K562 (cell line): ENCODE data around the gene IGFALS. TPM values are rescaled to one million over a fixed set of nuclear protein-coding genes. Genes with fewer than 3 reads are reported as not detected.

Experiments used
- BRD4 ChIP-seq: fragments of 200-600 bp; sonication (generic); IDR thresholded peaks from 2 replicates; pipeline ENCODE4 v1.6.1; 2017; ENCODE audit warnings: inconsistent platforms
- ELF4 ChIP-seq: fragments of 450-650 bp; formaldehyde crosslinking; IDR thresholded peaks from 2 replicates; pipeline ENCODE4 v1.4.0; 2022; ENCODE audit warnings: missing genetic modification characterization
- ETV6 ChIP-seq, 3 experiments: fragments of 150-350 bp in 1 of 3; sonication (generic) in 1 of 3; formaldehyde crosslinking in 1 of 3; IDR thresholded peaks; 2 replicates each; pipeline versions ENCODE4 v1.6.1 to v1.8.0; 2014 to 2022; ENCODE audit warnings: borderline replicate concordance in 2 of 3, low read depth in 2 of 3, antibody characterized with exemption in 1 of 3, low read length in 1 of 3, mild to moderate bottlenecking in 1 of 3, missing genetic modification reagents in 1 of 3
- EZH2 ChIP-seq: IDR thresholded peaks from 2 replicates; pipeline ENCODE4 v1.6.1; 2012; ENCODE audit warnings: low read depth, mild to moderate bottlenecking, inconsistent platforms, low read length, borderline replicate concordance
- MCM5 ChIP-seq: fragments of 450-650 bp; IDR thresholded peaks from 2 replicates; pipeline ENCODE4 v1.6.1; 2016; ENCODE audit warnings: low read depth
- MEF2D ChIP-seq: conservative IDR thresholded peaks from 2 replicates; pipeline ENCODE4 v1.6.1; 2016; ENCODE audit warnings: low read depth, missing genetic modification characterization, missing compliant biosample characterization
- NCOA2 ChIP-seq, 2 experiments: fragments of 450-650 bp; IDR thresholded peaks; 2 replicates each; pipeline ENCODE4 v1.6.1; 2018; ENCODE audit warnings: mild to moderate bottlenecking in 2 of 2, moderate library complexity in 1 of 2; ENCODE audit not compliant: partially characterized antibody in 2 of 2
- NELFE ChIP-seq: IDR thresholded peaks from 2 replicates; pipeline ENCODE4 v1.6.1; 2011; ENCODE audit warnings: mild to moderate bottlenecking; ENCODE audit not compliant: insufficient read depth, insufficient read length
- NR2C1 ChIP-seq, 2 experiments: fragments of 450-650 bp; IDR thresholded peaks; 2 replicates each; pipeline ENCODE4 v1.6.1; 2017; ENCODE audit warnings: mild to moderate bottlenecking in 2 of 2, antibody characterized with exemption in 1 of 2, inconsistent platforms in 1 of 2, missing compliant biosample characterization in 1 of 2, missing genetic modification characterization in 1 of 2
- NRF1 ChIP-seq, 2 experiments: fragments of 450-650 bp; IDR thresholded peaks in 1 of 2; conservative IDR thresholded peaks in 1 of 2; 2 replicates each; pipeline ENCODE4 v1.6.1; 2014; ENCODE audit warnings: mild to moderate bottlenecking in 2 of 2
- POLR2A ChIP-seq: fragments of 450-650 bp; conservative IDR thresholded peaks from 2 replicates; pipeline ENCODE4 v1.6.1; 2016
- POLR2B ChIP-seq: fragments of 450-650 bp; IDR thresholded peaks from 2 replicates; pipeline ENCODE4 v1.6.1; 2018; ENCODE audit warnings: low read depth; ENCODE audit not compliant: partially characterized antibody
- PRPF4 ChIP-seq: fragments of 200-400 bp; formaldehyde crosslinking; IDR thresholded peaks from one replicate; pipeline ENCODE4 v1.6.1; 2017; ENCODE audit warnings: low read length, low read depth, mild to moderate bottlenecking; ENCODE audit not compliant: insufficient read depth, poor library complexity, severe bottlenecking
- RAD21 ChIP-seq, 2 experiments: fragments of 250-450 bp in 1 of 2; fragments of 450-650 bp in 1 of 2; sonication (Bioruptor Pico) in 1 of 2; formaldehyde crosslinking in 1 of 2; IDR thresholded peaks in 1 of 2; conservative IDR thresholded peaks in 1 of 2; 2 replicates each; pipeline versions ENCODE4 v1.4.0 to v1.8.0; 2020 to 2022; ENCODE audit warnings: mild to moderate bottlenecking in 2 of 2, moderate library complexity in 1 of 2
- RBM17 ChIP-seq: fragments of 200-400 bp; formaldehyde crosslinking; IDR thresholded peaks from 2 replicates; pipeline ENCODE4 v1.6.1; 2017; ENCODE audit warnings: low read depth, mild to moderate bottlenecking, low read length, borderline replicate concordance
- SRSF9 ChIP-seq: fragments of 200-400 bp; formaldehyde crosslinking; IDR thresholded peaks from 2 replicates; pipeline ENCODE4 v1.6.1; 2017; ENCODE audit warnings: low read depth, low read length, borderline replicate concordance
- ZFP36 ChIP-seq: fragments of 150-350 bp; IDR thresholded peaks from 2 replicates; pipeline ENCODE4 v1.6.1; 2018; ENCODE audit warnings: low read length, low read depth; ENCODE audit not compliant: partially characterized antibody
- ZKSCAN8 ChIP-seq: fragments of 200-800 bp; sonication (Bioruptor generic); IDR thresholded peaks from 2 replicates; pipeline ENCODE4 v1.6.1; 2016; ENCODE audit warnings: missing genetic modification characterization, missing compliant biosample characterization
- ZNF146 ChIP-seq: IDR thresholded peaks from one replicate; pipeline ENCODE4 v1.6.1; 2018; ENCODE audit warnings: missing compliant biosample characterization; ENCODE audit not compliant: unreplicated experiment
- ZNF354B ChIP-seq: fragments of 250-450 bp; sonication (Bioruptor Pico); IDR thresholded peaks from 2 replicates; pipeline ENCODE4 v1.4.0; 2020
- ZNF444 ChIP-seq: fragments of 250-450 bp; sonication (Bioruptor Pico); IDR thresholded peaks from 2 replicates; pipeline ENCODE4 v1.4.0; 2020; ENCODE audit warnings: mild to moderate bottlenecking, moderate library complexity
- polyA plus RNA-seq, 8 experiments: library from polyadenylated mRNA; depleted of rRNA in 4 of 8; stranded (reverse) in 5 of 8; unstranded in 3 of 8; fragments of >200 nt; fragmentation: Nextera tagmentation in 2 of 8; fragmentation: Illumina TruSeq in 1 of 8; extraction: Ambion mirVana in 2 of 8; extraction: Trizol in 1 of 8; gene quantifications; 2 replicates each; pipeline versions ENCODE4 v1.2.1 to v1.2.3, GENCODE V29; 2011 to 2014; ENCODE audit warnings: inconsistent platforms in 1 of 8, missing spikeins in 1 of 8
- total RNA-seq, 7 experiments: library from RNA; depleted of rRNA in 6 of 7; stranded (reverse); fragments of >200 nt in 6 of 7; fragmentation: Illumina TruSeq in 2 of 7; extraction: Trizol in 2 of 7; gene quantifications; 2 replicates each; pipeline versions ENCODE4 v1.2.1 to v1.2.3, GENCODE V29; 2011 to 2021; ENCODE audit warnings: low replicate concordance in 1 of 7
- TF ChIP-seq, protein P1 (sequence below): fragments of 250-450 bp; sonication (Bioruptor Pico); IDR thresholded peaks from 2 replicates; pipeline ENCODE4 v1.4.0; 2020
- TF ChIP-seq, protein P2 (sequence below): fragments of 250-450 bp; sonication (Bioruptor Pico); IDR thresholded peaks from 2 replicates; pipeline ENCODE4 v1.6.1; 2021; ENCODE audit warnings: mild to moderate bottlenecking

The IGFALS gene
- total and polyA plus RNA-seq, 9 of the 15 experiments (the other 6 are each of a cell fraction or from before 2014, with no cell fraction given), result not detected

DNA sequence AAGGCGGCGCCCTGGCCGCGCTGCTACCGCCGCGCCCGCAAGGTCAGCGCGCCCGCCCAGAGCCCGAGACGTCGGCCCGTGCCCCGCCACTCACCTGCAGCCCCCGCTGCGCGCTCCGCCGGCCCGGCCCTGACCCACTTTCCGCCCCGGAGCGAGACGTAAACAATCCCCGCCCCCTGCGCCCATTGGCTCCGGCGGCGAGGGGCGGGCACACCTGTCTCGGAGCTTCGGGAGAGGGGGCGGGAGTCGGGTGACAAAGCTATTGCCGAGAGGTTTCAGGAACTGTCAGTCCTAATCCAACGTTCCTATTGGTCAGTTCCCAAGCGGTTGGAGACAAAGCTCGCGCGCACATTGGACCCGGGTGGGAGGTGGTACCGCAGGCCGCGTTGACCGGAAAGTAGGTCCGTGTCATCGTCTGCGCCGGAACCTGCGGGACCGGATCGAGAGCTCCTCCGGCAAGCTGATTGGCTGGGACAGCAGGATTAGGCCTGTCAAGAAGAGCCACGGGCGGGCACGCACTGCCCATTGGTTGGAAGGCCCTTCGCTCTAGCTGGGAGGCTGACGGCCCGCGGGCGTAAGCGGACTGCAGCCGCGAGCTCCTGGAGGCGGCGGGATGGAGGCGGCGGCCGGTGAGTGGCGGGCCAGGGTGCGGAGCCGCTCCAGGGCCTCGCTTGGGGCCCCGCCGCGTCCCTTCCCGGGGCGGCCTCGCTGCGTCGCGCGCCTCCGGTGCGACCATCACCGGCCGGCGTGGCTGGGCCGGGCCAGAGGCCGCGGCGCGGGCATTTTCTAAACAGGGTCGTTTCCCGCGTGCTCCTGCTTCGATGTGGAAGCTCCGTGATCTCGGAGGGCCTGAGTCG, 10.9 kb downstream of the IGFALS start, which contains the start of the genes NUBP2 and SPSB3 (continued):
- TF ChIP-seq SRSF9 (no peak), MCM5 (no peak), ZKSCAN8 (no peak), RAD21 (CRISPR knock-in tag; conservative IDR thresholded peaks at IDR 0.05 in 1 of 2, IDR thresholded peaks at IDR 0.05 in 1 of 2) (no peak), MEF2D (tag) (no peak), ELF4 (CRISPR knock-in tag) (no peak), POLR2A (peak; percentile 54), RBM17 (no peak), NCOA2 (IDR thresholded peaks at IDR 0.05; ENCODE audit: partially characterized antibody in 2 of 2) (no peak), ZNF146 (CRISPR knock-in tag) (no peak), NRF1 (conservative IDR thresholded peaks at IDR 0.05 in 1 of 2, IDR thresholded peaks at IDR 0.05 in 1 of 2) (peak; percentile 83 to 87), ZNF444 (CRISPR knock-in tag) (no peak), ZNF354B (no peak), EZH2 (no peak), ZFP36 (no peak), PRPF4 (no peak), NELFE (no peak), BRD4 (no peak), POLR2B (no peak), NR2C1 (IDR thresholded peaks at IDR 0.05) (no peak), NR2C1 (tag; IDR thresholded peaks at IDR 0.05) (no peak), ETV6 (IDR thresholded peaks at IDR 0.05; ENCODE audit: borderline replicate concordance in 1 of 2, low read depth in 2 of 2, low read length in 1 of 2) (no peak), ETV6 (CRISPR knock-in tag; IDR thresholded peaks at IDR 0.05; ENCODE audit: borderline replicate concordance) (no peak)
- TF ChIP-seq, protein P1, sequence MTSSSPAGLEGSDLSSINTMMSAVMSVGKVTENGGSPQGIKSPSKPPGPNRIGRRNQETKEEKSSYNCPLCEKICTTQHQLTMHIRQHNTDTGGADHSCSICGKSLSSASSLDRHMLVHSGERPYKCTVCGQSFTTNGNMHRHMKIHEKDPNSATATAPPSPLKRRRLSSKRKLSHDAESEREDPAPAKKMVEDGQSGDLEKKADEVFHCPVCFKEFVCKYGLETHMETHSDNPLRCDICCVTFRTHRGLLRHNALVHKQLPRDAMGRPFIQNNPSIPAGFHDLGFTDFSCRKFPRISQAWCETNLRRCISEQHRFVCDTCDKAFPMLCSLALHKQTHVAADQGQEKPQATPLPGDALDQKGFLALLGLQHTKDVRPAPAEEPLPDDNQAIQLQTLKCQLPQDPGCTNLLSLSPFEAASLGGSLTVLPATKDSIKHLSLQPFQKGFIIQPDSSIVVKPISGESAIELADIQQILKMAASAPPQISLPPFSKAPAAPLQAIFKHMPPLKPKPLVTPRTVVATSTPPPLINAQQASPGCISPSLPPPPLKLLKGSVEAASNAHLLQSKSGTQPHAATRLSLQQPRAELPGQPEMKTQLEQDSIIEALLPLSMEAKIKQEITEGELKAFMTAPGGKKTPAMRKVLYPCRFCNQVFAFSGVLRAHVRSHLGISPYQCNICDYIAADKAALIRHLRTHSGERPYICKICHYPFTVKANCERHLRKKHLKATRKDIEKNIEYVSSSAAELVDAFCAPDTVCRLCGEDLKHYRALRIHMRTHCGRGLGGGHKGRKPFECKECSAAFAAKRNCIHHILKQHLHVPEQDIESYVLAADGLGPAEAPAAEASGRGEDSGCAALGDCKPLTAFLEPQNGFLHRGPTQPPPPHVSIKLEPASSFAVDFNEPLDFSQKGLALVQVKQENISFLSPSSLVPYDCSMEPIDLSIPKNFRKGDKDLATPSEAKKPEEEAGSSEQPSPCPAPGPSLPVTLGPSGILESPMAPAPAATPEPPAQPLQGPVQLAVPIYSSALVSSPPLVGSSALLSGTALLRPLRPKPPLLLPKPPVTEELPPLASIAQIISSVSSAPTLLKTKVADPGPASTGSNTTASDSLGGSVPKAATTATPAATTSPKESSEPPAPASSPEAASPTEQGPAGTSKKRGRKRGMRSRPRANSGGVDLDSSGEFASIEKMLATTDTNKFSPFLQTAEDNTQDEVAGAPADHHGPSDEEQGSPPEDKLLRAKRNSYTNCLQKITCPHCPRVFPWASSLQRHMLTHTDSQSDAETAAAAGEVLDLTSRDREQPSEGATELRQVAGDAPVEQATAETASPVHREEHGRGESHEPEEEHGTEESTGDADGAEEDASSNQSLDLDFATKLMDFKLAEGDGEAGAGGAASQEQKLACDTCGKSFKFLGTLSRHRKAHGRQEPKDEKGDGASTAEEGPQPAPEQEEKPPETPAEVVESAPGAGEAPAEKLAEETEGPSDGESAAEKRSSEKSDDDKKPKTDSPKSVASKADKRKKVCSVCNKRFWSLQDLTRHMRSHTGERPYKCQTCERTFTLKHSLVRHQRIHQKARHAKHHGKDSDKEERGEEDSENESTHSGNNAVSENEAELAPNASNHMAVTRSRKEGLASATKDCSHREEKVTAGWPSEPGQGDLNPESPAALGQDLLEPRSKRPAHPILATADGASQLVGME (CRISPR knock-in tag), result no peak
- TF ChIP-seq, protein P2, sequence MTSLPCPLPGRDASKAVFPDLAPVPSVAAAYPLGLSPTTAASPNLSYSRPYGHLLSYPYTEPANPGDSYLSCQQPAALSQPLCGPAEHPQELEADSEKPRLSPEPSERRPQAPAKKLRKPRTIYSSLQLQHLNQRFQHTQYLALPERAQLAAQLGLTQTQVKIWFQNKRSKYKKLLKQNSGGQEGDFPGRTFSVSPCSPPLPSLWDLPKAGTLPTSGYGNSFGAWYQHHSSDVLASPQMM, result no peak
